ENCODE data around the gene DOK3. TPM values are rescaled to one million over a fixed set of nuclear protein-coding genes. Genes with fewer than 3 reads are reported as not detected.

The DOK3 gene
- total and polyA plus RNA-seq, 2 donors (not counting 1 experiment from before 2014, with no cell fraction given): 103 to 115 TPM

DNA sequence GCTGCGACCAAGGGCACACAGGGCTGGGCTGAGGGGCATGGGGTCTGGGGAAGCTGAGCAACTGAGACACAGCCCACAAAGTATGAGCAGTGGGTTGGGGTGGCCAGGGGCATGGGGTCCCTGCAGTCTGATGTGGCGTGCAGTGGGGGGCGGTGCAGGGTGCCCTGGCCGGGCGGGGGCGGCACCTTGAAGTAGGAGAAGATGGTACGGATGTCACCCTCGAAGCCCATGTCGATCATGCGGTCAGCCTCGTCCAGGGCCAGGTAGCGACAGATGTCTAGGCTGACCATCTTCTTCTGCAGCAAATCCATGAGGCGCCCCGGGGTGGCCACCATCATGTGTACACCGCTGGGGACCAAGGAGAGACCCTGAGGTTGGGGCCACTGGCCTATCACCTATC lies 3.9 kb upstream of the DOK3 start:
- Histone ChIP-seq H3K27me3 (replicated peaks in 1 of 4; ENCODE audit: control extremely low read depth in 1 of 4, control insufficient read depth in 3 of 4, insufficient read depth in 4 of 4, low read length in 3 of 4) (no peaks in the 10 kb centered on the region), H4K20me1 (ENCODE audit: control insufficient read depth, insufficient read depth, low read length, poor library complexity, severe bottlenecking) (peaks cover 16% of the 10 kb centered on the region), H3K9ac (ENCODE audit: low read length) (no peak overlapping the region), H3K4me1 (ENCODE audit: control insufficient read depth in 2 of 2, insufficient read depth in 2 of 2, low read length in 2 of 2) (peaks cover 30 to 50% of the 10 kb centered on the region in 2 donors), H3K4me2 (replicated peaks; ENCODE audit: low read depth, low read length, poor library complexity, severe bottlenecking) (no peak overlapping the region), H3K27ac (ENCODE audit: low read length in 2 of 2) (no peak overlapping the region), H2AFZ (ENCODE audit: insufficient read depth, low read depth, low read length, poor library complexity, severe bottlenecking) (no peak overlapping the region), H3K9me3 (ENCODE audit: control extremely low read depth in 1 of 3, control insufficient read depth in 2 of 3, insufficient read depth in 1 of 3, low read length in 2 of 3) (no peaks in the 10 kb centered on the region), H3K4me3 (ENCODE audit: control extremely low read depth in 1 of 5, extremely low read depth in 1 of 5, insufficient read depth in 1 of 5, low read depth in 2 of 5, low read length in 4 of 5) (no peak overlapping the region), H3K79me2 (ENCODE audit: control insufficient read depth, insufficient read depth, low read length) (peaks cover 66% of the 10 kb centered on the region), H3K36me3 (replicated peaks in 1 of 2; ENCODE audit: control extremely low read depth in 1 of 2, control insufficient read depth in 1 of 2, extremely low read depth in 1 of 2, insufficient read depth in 2 of 2, low read length in 1 of 2) (peaks cover 0 to 49% of the 10 kb centered on the region in 2 experiments)
- Mint-ChIP-seq H3K4me3 (peak overlapping the region; percentile 45), H3K27ac (no peak overlapping the region), H3K9me3 (ENCODE audit: insufficient read depth) (no peaks in the 10 kb centered on the region), H3K4me1 (peaks cover 56% of the 10 kb centered on the region), H3K27me3 (no peaks in the 10 kb centered on the region)
- TF ChIP-seq EZH2 (IDR thresholded peaks at IDR 0.05; ENCODE audit: borderline replicate concordance, insufficient read depth, low read depth, low read length, poor library complexity, severe bottlenecking): no peak
- TF ChIP-seq, protein P1, sequence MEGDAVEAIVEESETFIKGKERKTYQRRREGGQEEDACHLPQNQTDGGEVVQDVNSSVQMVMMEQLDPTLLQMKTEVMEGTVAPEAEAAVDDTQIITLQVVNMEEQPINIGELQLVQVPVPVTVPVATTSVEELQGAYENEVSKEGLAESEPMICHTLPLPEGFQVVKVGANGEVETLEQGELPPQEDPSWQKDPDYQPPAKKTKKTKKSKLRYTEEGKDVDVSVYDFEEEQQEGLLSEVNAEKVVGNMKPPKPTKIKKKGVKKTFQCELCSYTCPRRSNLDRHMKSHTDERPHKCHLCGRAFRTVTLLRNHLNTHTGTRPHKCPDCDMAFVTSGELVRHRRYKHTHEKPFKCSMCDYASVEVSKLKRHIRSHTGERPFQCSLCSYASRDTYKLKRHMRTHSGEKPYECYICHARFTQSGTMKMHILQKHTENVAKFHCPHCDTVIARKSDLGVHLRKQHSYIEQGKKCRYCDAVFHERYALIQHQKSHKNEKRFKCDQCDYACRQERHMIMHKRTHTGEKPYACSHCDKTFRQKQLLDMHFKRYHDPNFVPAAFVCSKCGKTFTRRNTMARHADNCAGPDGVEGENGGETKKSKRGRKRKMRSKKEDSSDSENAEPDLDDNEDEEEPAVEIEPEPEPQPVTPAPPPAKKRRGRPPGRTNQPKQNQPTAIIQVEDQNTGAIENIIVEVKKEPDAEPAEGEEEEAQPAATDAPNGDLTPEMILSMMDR (IDR thresholded peaks at IDR 0.05): no peak
- CTCF ChIA-PET: no interaction called here
- intact Hi-C loops (cut with micrococcal nuclease): no loop called here
- POLR2A ChIA-PET: no interaction called here
- ATAC-seq (ENCODE audit: low read depth) (no peak), DNase-seq (no peak)
- 97% methylated on average over 14 of the region's 15 CpGs for WGBS (ENCODE audit: insufficient coverage)

DNA sequence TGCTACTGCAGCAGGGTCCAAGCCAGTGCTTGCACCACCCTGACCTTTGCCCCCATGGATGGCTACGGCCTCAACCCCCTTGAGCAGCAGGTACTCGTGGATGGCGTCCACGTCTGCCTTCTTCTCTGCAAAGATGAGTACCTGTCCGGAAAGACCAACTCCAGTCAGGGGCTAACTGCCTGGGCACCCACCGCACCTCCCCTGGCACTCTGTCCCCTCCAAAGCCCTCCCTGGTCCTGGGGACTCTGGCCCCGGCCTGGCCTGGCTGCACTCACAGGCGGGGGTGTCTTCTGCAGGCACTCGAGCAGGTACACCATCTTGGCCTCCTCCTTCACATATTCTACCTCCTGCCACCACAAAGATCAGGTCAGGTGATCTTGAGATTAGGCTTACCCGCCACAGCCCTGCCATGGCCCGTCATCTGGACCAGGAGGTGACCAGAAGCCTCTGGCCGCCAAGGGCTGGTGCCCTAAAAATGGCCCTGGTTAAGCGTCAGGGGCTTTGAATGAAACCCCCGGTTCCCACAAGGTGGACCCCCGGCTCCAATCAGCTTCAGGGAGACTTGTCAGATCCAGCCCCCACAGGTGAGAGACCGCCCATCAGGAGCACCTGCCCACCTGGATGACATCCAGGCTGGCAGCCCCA lies 3.2 kb upstream of the DOK3 start:
- Mint-ChIP-seq H3K9me3 (ENCODE audit: insufficient read depth) (no peaks in the 10 kb centered on the region), H3K27ac (no peak overlapping the region), H3K4me1 (peaks cover 61% of the 10 kb centered on the region), H3K27me3 (no peaks in the 10 kb centered on the region), H3K4me3 (no peak overlapping the region)
- no peak for TF ChIP-seq EZH2 (IDR thresholded peaks at IDR 0.05; ENCODE audit: borderline replicate concordance, insufficient read depth, low read depth, low read length, poor library complexity, severe bottlenecking)
- TF ChIP-seq, protein P1 (IDR thresholded peaks at IDR 0.05): no peak
- H3K4me2 ChIP-seq (replicated peaks; ENCODE audit: low read depth, low read length, poor library complexity, severe bottlenecking): no peak overlapping the region
- H3K4me3 ChIP-seq (ENCODE audit: control extremely low read depth in 1 of 5, extremely low read depth in 1 of 5, insufficient read depth in 1 of 5, low read depth in 2 of 5, low read length in 4 of 5): no peak overlapping the region
- peaks cover 36 to 56% of the 10 kb centered on the region in 2 donors for H3K4me1 ChIP-seq (ENCODE audit: control insufficient read depth in 2 of 2, insufficient read depth in 2 of 2, low read length in 2 of 2)
- H3K36me3 ChIP-seq (replicated peaks in 1 of 2; ENCODE audit: control extremely low read depth in 1 of 2, control insufficient read depth in 1 of 2, extremely low read depth in 1 of 2, insufficient read depth in 2 of 2, low read length in 1 of 2): peaks cover 0 to 49% of the 10 kb centered on the region in 2 experiments
- H4K20me1 ChIP-seq (ENCODE audit: control insufficient read depth, insufficient read depth, low read length, poor library complexity, severe bottlenecking): peaks cover 18% of the 10 kb centered on the region
- H3K27ac ChIP-seq (ENCODE audit: low read length in 2 of 2): no peak overlapping the region
- no peaks in the 10 kb centered on the region for H3K9me3 ChIP-seq (ENCODE audit: control extremely low read depth in 1 of 3, control insufficient read depth in 2 of 3, insufficient read depth in 1 of 3, low read length in 2 of 3)
- POLR2A ChIA-PET: no interaction called here
- H3K27me3 ChIP-seq (replicated peaks in 1 of 4; ENCODE audit: control extremely low read depth in 1 of 4, control insufficient read depth in 3 of 4, insufficient read depth in 4 of 4, low read length in 3 of 4): no peaks in the 10 kb centered on the region
- peaks cover 71% of the 10 kb centered on the region for H3K79me2 ChIP-seq (ENCODE audit: control insufficient read depth, insufficient read depth, low read length)
- ATAC-seq (ENCODE audit: low read depth) (no peak), DNase-seq (peak; percentile 18)
- 97% methylated on average over 16 of the region's 16 CpGs for WGBS (ENCODE audit: insufficient coverage)
- H2AFZ ChIP-seq (ENCODE audit: insufficient read depth, low read depth, low read length, poor library complexity, severe bottlenecking): no peak overlapping the region
- intact Hi-C loops (cut with micrococcal nuclease): no loop called here
- H3K9ac ChIP-seq (ENCODE audit: low read length): no peak overlapping the region
- CTCF ChIA-PET: no interaction called here
